SK-N-SH treated with all-trans-retinoic acid at 6 μM for 48 hours (cell line): Measurements from ENCODE around the gene ANKRD6.

Source experiments
- ESRRG ChIP-seq: fragments of 250-450 bp; sonication (Bioruptor Pico); IDR thresholded peaks from 2 replicates; pipeline ENCODE4 v1.6.1; 2021; ENCODE audit warnings: mild to moderate bottlenecking
- OSR1 ChIP-seq: fragments of 250-450 bp; sonication (Bioruptor Pico); IDR thresholded peaks from 2 replicates; pipeline ENCODE4 v1.8.0; 2022; ENCODE audit warnings: moderate library complexity, mild to moderate bottlenecking, inconsistent platforms
- PATZ1 ChIP-seq: fragments of 250-450 bp; sonication (Bioruptor Pico); IDR thresholded peaks from 2 replicates; pipeline ENCODE4 v1.8.0; 2020; ENCODE audit warnings: mild to moderate bottlenecking, moderate library complexity, borderline replicate concordance
- RARB ChIP-seq: fragments of 250-450 bp; sonication (Bioruptor Pico); IDR thresholded peaks from 2 replicates; pipeline ENCODE4 v1.8.0; 2021; ENCODE audit warnings: mild to moderate bottlenecking, moderate library complexity
- TSHZ2 ChIP-seq: fragments of 250-450 bp; sonication (Bioruptor Pico); IDR thresholded peaks from 2 replicates; pipeline ENCODE4 v1.5.0; 2020; ENCODE audit warnings: mild to moderate bottlenecking, moderate library complexity
- ZFP3 ChIP-seq: fragments of 250-450 bp; sonication (Bioruptor Pico); IDR thresholded peaks from 2 replicates; pipeline ENCODE4 v1.5.0; 2020; ENCODE audit warnings: mild to moderate bottlenecking, moderate library complexity
- ZNF565 ChIP-seq: fragments of 450-650 bp; formaldehyde crosslinking; conservative IDR thresholded peaks from 2 replicates; pipeline ENCODE4 v1.5.0; 2020; ENCODE audit warnings: low read depth, mild to moderate bottlenecking, moderate library complexity

- TF ChIP-seq ESRRG (CRISPR knock-in tag) (no peak), ZFP3 (CRISPR knock-in tag) (no peak), PATZ1 (CRISPR knock-in tag) (no peak), ZNF565 (CRISPR knock-in tag) (no peak), TSHZ2 (CRISPR knock-in tag) (no peak), RARB (CRISPR knock-in tag) (no peak), OSR1 (CRISPR knock-in tag) (no peak)
Measured at GRCh38 chr6:89438248-89438647, 5.3 kb downstream of the ANKRD6 start.
